ENCODE data around the gene HHEX. TPM values are rescaled to one million over a fixed set of nuclear protein-coding genes. Genes with fewer than 3 reads are reported as not detected.

Gene HHEX
- polyA plus RNA-seq, 1 donor (not counting 4 experiments of a cell fraction or from before 2014, with no cell fraction given): not detected

GRCh38 chr10:92714872-92715271 lies 25.1 kb downstream of the HHEX start:
- H3K79me2 ChIP-seq (ENCODE audit: control insufficient read depth, insufficient read depth, low read length): no peaks in the 10 kb centered on the region
- no peak overlapping the region for H3K9ac ChIP-seq (ENCODE audit: control insufficient read depth, extremely low read depth, insufficient read depth, low read length)
- H3K4me2 ChIP-seq (ENCODE audit: control insufficient read depth, extremely low read depth, insufficient read depth, low read depth, low read length): no peak overlapping the region
- no peak overlapping the region for H3K4me3 ChIP-seq (ENCODE audit: control insufficient read depth in 2 of 3, extremely low read depth in 1 of 3, insufficient read depth in 2 of 3, low read depth in 1 of 3, low read length in 3 of 3)
- no peaks in the 10 kb centered on the region for H3K9me1 ChIP-seq (ENCODE audit: control insufficient read depth, extremely low read depth, insufficient read depth, low read length)
- no peak for FAIRE-seq
- no peak overlapping the region for H2AFZ ChIP-seq (ENCODE audit: control insufficient read depth, low read length)
- no peaks in the 10 kb centered on the region for H3K36me3 ChIP-seq (ENCODE audit: control insufficient read depth in 2 of 2, extremely low read depth in 1 of 2, insufficient read depth in 2 of 2, low read length in 2 of 2)
- no peaks in the 10 kb centered on the region for H3K4me1 ChIP-seq (ENCODE audit: control insufficient read depth, extremely low read depth, insufficient read depth, low read length)
- H3K27ac ChIP-seq (ENCODE audit: control insufficient read depth, insufficient read depth, low read length): no peak overlapping the region
- DNase-seq (ENCODE audit: low read depth, low spot score): no peak
- dilution Hi-C loops (cut with MboI; ENCODE audit: extremely low pct_ligation_motif_present, low sequenced_read_pairs): no loop called here
- H3K27me3 ChIP-seq (ENCODE audit: control insufficient read depth, extremely low read depth, insufficient read depth, low read length): no peaks in the 10 kb centered on the region
- no peaks in the 10 kb centered on the region for H3K9me3 ChIP-seq (ENCODE audit: control insufficient read depth, low read depth, low read length)
- no peaks in the 10 kb centered on the region for H4K20me1 ChIP-seq (ENCODE audit: control insufficient read depth, extremely low read depth, insufficient read depth, low read length)
- TF ChIP-seq CTCF (optimal IDR thresholded peaks at IDR 0.05 in 1 of 3, IDR thresholded peaks at IDR 0.05 in 1 of 3, conservative IDR thresholded peaks at IDR 0.05 in 1 of 3; ENCODE audit: extremely low read depth in 1 of 3, insufficient read depth in 2 of 3, low read length in 3 of 3) (no peak), EZH2 (IDR thresholded peaks at IDR 0.05; ENCODE audit: low read length) (no peak)

- H3K27ac ChIP-seq (ENCODE audit: control insufficient read depth, insufficient read depth, low read length): no peak overlapping the region
- DNase-seq (ENCODE audit: low read depth, low spot score): no peak
- no peak overlapping the region for H3K4me3 ChIP-seq (ENCODE audit: control insufficient read depth in 2 of 3, extremely low read depth in 1 of 3, insufficient read depth in 2 of 3, low read depth in 1 of 3, low read length in 3 of 3)
- H3K9ac ChIP-seq (ENCODE audit: control insufficient read depth, extremely low read depth, insufficient read depth, low read length): no peak overlapping the region
- no peaks in the 10 kb centered on the region for H3K36me3 ChIP-seq (ENCODE audit: control insufficient read depth in 2 of 2, extremely low read depth in 1 of 2, insufficient read depth in 2 of 2, low read length in 2 of 2)
- H2AFZ ChIP-seq (ENCODE audit: control insufficient read depth, low read length): no peak overlapping the region
- no peaks in the 10 kb centered on the region for H4K20me1 ChIP-seq (ENCODE audit: control insufficient read depth, extremely low read depth, insufficient read depth, low read length)
- no peaks in the 10 kb centered on the region for H3K9me3 ChIP-seq (ENCODE audit: control insufficient read depth, low read depth, low read length)
- TF ChIP-seq CTCF (optimal IDR thresholded peaks at IDR 0.05 in 1 of 3, IDR thresholded peaks at IDR 0.05 in 1 of 3, conservative IDR thresholded peaks at IDR 0.05 in 1 of 3; ENCODE audit: extremely low read depth in 1 of 3, insufficient read depth in 2 of 3, low read length in 3 of 3) (no peak), EZH2 (IDR thresholded peaks at IDR 0.05; ENCODE audit: low read length) (no peak)
- peaks cover 8% of the 10 kb centered on the region for H3K27me3 ChIP-seq (ENCODE audit: control insufficient read depth, extremely low read depth, insufficient read depth, low read length)
- H3K4me1 ChIP-seq (ENCODE audit: control insufficient read depth, extremely low read depth, insufficient read depth, low read length): no peaks in the 10 kb centered on the region
- no peaks in the 10 kb centered on the region for H3K79me2 ChIP-seq (ENCODE audit: control insufficient read depth, insufficient read depth, low read length)
- H3K9me1 ChIP-seq (ENCODE audit: control insufficient read depth, extremely low read depth, insufficient read depth, low read length): no peaks in the 10 kb centered on the region
- no peak overlapping the region for H3K4me2 ChIP-seq (ENCODE audit: control insufficient read depth, extremely low read depth, insufficient read depth, low read depth, low read length)
- dilution Hi-C loops (cut with MboI; ENCODE audit: extremely low pct_ligation_motif_present, low sequenced_read_pairs): no loop called here
- FAIRE-seq: no peak
Measured at GRCh38 chr10:92719991-92720830, 30.5 kb downstream of the HHEX start.
